ENCODE data around the gene LIN9. TPM values are rescaled to one million over a fixed set of nuclear protein-coding genes. Genes with fewer than 3 reads are reported as not detected.
A peak's percentile ranks its signal among the peaks of the same experiment; 100 is the strongest.

Gene LIN9, protein sequence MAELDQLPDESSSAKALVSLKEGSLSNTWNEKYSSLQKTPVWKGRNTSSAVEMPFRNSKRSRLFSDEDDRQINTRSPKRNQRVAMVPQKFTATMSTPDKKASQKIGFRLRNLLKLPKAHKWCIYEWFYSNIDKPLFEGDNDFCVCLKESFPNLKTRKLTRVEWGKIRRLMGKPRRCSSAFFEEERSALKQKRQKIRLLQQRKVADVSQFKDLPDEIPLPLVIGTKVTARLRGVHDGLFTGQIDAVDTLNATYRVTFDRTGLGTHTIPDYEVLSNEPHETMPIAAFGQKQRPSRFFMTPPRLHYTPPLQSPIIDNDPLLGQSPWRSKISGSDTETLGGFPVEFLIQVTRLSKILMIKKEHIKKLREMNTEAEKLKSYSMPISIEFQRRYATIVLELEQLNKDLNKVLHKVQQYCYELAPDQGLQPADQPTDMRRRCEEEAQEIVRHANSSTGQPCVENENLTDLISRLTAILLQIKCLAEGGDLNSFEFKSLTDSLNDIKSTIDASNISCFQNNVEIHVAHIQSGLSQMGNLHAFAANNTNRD
- 5.4 and 10.5 TPM in 2 replicates for total RNA-seq (ENCODE audit: low replicate concordance)
- long read RNA-seq, transcript LIN9-201 (15 exons, 3,567 nt) = major isoform, 9 of 20 reads
- long read RNA-seq, transcript LIN9-204 (14 exons, 2,909 nt) = minor isoform, 5 of 20 reads
- long read RNA-seq, partial matches to known transcripts = 2 of 20 reads
- long read RNA-seq, other reads (novel, unspliced or antisense) = 2 of 20 reads

DNA sequence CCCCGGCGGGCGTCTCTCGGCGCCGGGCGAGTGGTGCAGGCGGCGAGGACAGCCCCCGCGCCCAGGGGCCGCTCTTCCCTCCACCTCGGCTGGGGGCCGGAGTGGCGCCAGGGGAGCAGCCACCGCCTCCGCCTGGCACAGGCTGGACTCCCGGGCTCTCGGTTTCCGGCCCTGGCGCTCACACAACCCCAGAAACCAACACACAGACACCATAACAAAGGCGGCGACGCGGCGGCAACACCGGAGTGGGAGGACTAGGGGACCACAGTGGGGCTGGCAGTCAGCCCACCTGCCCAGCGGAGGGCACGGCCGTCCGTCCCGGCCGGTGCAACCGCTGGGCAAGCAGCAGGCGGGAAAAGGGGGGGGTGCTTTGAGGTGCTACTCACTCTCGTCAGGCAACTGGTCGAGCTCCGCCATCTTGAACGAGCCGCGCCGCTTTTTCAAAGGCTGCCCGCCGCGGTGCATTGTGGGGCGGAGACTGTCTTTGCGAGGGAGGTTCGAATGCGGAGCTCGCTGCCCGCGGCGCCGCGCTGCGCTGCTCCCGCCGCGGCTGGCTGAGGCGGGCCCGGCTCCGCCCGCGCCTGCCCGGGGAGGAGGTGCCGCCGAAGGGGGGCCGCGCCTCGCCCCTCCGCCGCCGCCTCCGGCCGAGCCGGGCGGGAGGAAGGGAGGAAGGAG, at the start of gene LIN9:
LIN9 (minus strand) TSS at position 442 of the 675 bp plus-strand sequence; CDS start at position 417, 25 bp downstream.
- Mint-ChIP-seq H3K4me1 (ENCODE audit: unreplicated experiment) (peaks cover 16% of the 10 kb centered on the region), H3K27me3 (peaks cover 3% of the 10 kb centered on the region), H3K27ac (peak within 1 kb of the TSS; percentile 84), H3K9me3 (no peaks in the 10 kb centered on the region), H3K36me3 (peaks cover 4% of the 10 kb centered on the region), H3K4me3 (peak within 1 kb of the TSS; percentile 92)
- peak; percentile 96 for DNase-seq (ENCODE audit: extremely low spot score, unreplicated experiment)
- TF ChIP-seq, protein P1, sequence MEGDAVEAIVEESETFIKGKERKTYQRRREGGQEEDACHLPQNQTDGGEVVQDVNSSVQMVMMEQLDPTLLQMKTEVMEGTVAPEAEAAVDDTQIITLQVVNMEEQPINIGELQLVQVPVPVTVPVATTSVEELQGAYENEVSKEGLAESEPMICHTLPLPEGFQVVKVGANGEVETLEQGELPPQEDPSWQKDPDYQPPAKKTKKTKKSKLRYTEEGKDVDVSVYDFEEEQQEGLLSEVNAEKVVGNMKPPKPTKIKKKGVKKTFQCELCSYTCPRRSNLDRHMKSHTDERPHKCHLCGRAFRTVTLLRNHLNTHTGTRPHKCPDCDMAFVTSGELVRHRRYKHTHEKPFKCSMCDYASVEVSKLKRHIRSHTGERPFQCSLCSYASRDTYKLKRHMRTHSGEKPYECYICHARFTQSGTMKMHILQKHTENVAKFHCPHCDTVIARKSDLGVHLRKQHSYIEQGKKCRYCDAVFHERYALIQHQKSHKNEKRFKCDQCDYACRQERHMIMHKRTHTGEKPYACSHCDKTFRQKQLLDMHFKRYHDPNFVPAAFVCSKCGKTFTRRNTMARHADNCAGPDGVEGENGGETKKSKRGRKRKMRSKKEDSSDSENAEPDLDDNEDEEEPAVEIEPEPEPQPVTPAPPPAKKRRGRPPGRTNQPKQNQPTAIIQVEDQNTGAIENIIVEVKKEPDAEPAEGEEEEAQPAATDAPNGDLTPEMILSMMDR (conservative IDR thresholded peaks at IDR 0.05) = no peak

DNA sequence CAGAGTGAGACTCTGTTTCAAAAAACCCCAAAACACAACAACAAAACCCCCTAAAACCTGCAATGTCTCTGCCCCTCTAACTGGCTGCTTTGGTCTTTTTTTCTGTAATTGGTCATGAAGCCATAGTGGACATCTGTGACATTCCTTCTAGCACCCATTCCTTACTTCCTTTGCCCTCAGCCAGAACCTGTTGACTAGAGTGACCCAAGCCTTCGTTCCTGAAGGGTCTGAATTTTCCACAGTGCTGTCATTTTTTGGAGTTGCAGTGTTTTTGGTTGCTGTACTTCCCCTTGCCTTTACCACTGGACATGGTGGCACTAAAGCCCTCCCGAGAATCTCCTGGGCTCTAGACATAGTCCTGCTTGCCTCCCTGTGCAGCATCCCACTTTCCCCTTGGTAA, 48.5 kb upstream of the LIN9 start:
- Mint-ChIP-seq H3K9me3 (no peaks in the 10 kb centered on the region), H3K4me1 (ENCODE audit: unreplicated experiment) (peaks cover 5% of the 10 kb centered on the region), H3K4me3 (no peak overlapping the region), H3K27ac (no peak overlapping the region), H3K27me3 (no peaks in the 10 kb centered on the region), H3K36me3 (peaks cover 25% of the 10 kb centered on the region)
- DNase-seq (ENCODE audit: extremely low spot score, unreplicated experiment) = no peak
- TF ChIP-seq, protein P1 (conservative IDR thresholded peaks at IDR 0.05) = no peak

DNA sequence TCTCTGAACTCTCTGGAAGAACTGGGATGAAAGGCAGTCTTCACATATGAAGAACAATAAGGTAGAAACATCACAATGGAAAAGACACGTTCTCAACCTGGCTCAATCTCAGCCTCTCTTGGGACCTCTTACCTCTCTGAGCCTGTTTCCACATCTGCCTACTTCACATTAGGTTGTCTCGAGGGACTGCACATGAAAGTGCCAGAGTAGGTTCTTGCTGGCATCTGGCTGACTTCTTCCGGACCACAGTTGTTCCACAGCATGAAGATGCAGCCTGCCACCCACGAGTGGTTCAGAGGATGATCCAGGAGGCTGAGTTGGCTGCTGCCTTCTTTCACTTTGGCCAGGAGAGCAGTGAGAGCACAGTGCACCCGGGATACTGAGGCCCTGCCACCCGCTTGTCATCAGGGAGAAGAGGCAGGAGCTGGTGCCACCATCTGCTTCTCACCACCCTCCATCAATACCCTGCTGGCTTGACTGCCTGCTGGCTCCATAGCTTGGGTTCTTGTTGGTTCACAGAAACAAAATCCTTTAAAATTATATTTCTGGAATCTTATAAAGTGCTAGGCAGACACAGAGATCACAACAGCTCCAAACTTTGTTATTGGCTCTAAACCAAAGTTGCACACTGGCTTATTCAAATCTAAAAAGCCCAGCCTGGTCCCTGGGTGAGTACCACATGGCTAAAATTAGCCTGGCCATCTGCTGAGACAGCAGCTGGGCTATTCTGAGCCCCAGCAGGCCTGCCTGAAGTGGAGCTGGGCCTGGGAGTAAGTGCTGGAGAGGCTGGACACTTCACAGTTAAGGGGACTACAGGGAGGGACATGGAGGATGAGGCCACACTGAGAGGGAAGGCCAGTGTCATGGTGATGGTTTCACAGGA, 46.9 kb upstream of the LIN9 start:
- no peak overlapping the region for H3K4me3 Mint-ChIP-seq
- H3K27me3 Mint-ChIP-seq = no peaks in the 10 kb centered on the region
- peaks cover 17% of the 10 kb centered on the region for H3K36me3 Mint-ChIP-seq
- TF ChIP-seq, protein P1 (conservative IDR thresholded peaks at IDR 0.05) = no peak
- H3K9me3 Mint-ChIP-seq = no peaks in the 10 kb centered on the region
- DNase-seq (ENCODE audit: extremely low spot score, unreplicated experiment) = no peak
- peaks cover 8% of the 10 kb centered on the region for H3K4me1 Mint-ChIP-seq (ENCODE audit: unreplicated experiment)
- no peak overlapping the region for H3K27ac Mint-ChIP-seq

DNA sequence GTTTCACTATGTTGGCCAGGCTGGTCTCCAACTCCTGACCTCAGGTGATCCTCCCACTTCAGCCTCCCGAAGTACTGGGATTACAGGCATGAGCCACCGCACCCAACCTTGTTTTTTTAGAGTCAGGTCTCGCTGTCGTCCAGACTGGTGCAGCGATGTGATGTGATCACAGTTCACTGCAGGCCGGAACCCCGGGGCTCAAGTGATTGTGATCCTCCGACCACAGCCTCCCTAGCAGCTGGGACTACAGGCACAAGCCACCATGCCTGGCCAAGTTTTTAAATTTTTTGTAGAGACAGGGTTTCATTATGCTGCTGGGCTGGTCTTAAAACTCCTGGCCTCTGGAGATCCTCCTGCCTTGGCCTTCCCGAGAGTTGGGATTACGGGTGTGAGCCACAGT, 46.1 kb upstream of the LIN9 start:
- no peak for DNase-seq (ENCODE audit: extremely low spot score, unreplicated experiment)
- H3K27ac Mint-ChIP-seq = no peak overlapping the region
- H3K27me3 Mint-ChIP-seq = no peaks in the 10 kb centered on the region
- H3K4me1 Mint-ChIP-seq (ENCODE audit: unreplicated experiment) = peaks cover 14% of the 10 kb centered on the region
- H3K4me3 Mint-ChIP-seq = no peak overlapping the region
- H3K9me3 Mint-ChIP-seq = no peaks in the 10 kb centered on the region
- TF ChIP-seq, protein P1 (conservative IDR thresholded peaks at IDR 0.05) = no peak
- peaks cover 11% of the 10 kb centered on the region for H3K36me3 Mint-ChIP-seq

Measured in type B pancreatic cell (in vitro differentiated cells).